H1 (cell line): ENCODE results near the gene BTD. TPM values are rescaled to one million over a fixed set of nuclear protein-coding genes. Genes with fewer than 3 reads are reported as not detected.

Source experiments
- CTCF ChIA-PET: fragments of 300-600 bp; sonication (Branson Sonifier 250); formaldehyde crosslinking; loops from one replicate; lab custom pipeline; 2021; ENCODE audit not compliant: partially characterized antibody; lab: Charles Lee
- POLR2A ChIA-PET: fragments of 300-600 bp; sonication (Branson Sonifier 250); formaldehyde crosslinking; loops from one replicate; lab custom pipeline; 2021; ENCODE audit warnings: inconsistent platforms; ENCODE audit not compliant: partially characterized antibody; lab: Charles Lee
- DNase-seq, 2 experiments: peaks; one replicate each; pipeline versions ENCODE4 v3.0.0 to v3.0.0-alpha.2; 2010 to 2022; ENCODE audit warnings: low spot score in 2 of 2, low read depth in 1 of 2, mixed read lengths in 1 of 2
- FAIRE-seq: peaks from 2 replicates; lab custom pipeline; 2011; peaks lifted over from hg19 to GRCh38; lab: Jason Lieb, UNC
- H2AFZ ChIP-seq: 2 replicates; pipeline ENCODE4 v1.8.1; 2012; ENCODE audit warnings: low read length, inconsistent platforms
- H2AK5ac ChIP-seq: 2 replicates; pipeline ENCODE4 v1.6.1; 2013; ENCODE audit warnings: low read depth, low read length
- H2BK120ac ChIP-seq: replicated peaks from 2 replicates; pipeline ENCODE3; 2013; ENCODE audit warnings: low read depth, low read length, inconsistent platforms
- H2BK12ac ChIP-seq: 2 replicates; pipeline ENCODE4 v1.6.1; 2013; ENCODE audit warnings: low read depth, low read length
- H2BK15ac ChIP-seq: 2 replicates; pipeline ENCODE4 v1.6.1; 2013; ENCODE audit warnings: low read length
- H2BK20ac ChIP-seq: 2 replicates; pipeline ENCODE4 v1.6.1; 2013; ENCODE audit warnings: low read length
- H2BK5ac ChIP-seq: 2 replicates; pipeline ENCODE4 v1.6.1; 2013; ENCODE audit warnings: low read depth, low read length
- H3K14ac ChIP-seq: 2 replicates; pipeline ENCODE4 v1.6.1; 2013; ENCODE audit warnings: inconsistent platforms; ENCODE audit not compliant: insufficient read length
- H3K18ac ChIP-seq: 2 replicates; pipeline ENCODE4 v1.6.1; 2013; ENCODE audit warnings: low read length; ENCODE audit errors: extremely low read depth
- H3K23ac ChIP-seq: 2 replicates; pipeline ENCODE4 v1.6.1; 2013; ENCODE audit warnings: inconsistent platforms; ENCODE audit not compliant: insufficient read length
- H3K23me2 ChIP-seq: 2 replicates; pipeline ENCODE4 v1.6.1; 2013; ENCODE audit warnings: low read depth, low read length
- H3K27ac ChIP-seq: 2 replicates; pipeline ENCODE4 v1.6.1; 2011; ENCODE audit warnings: low read depth, low read length, inconsistent platforms
- H3K27me3 ChIP-seq, 4 experiments: replicated peaks in 1 of 4; 1 replicate in 1 of 4; 2 replicates in 3 of 4; pipeline versions ENCODE4 v1.6.1 to v1.8.1; 2011 to 2013; ENCODE audit warnings: low read length in 3 of 4, mild to moderate bottlenecking in 3 of 4, inconsistent platforms in 2 of 4, mixed read lengths in 2 of 4, moderate library complexity in 1 of 4; ENCODE audit not compliant: control insufficient read depth in 3 of 4, insufficient read depth in 3 of 4; ENCODE audit errors: extremely low read depth in 1 of 4
- H3K36me3 ChIP-seq, 4 experiments: 2 replicates each; pipeline versions ENCODE4 v1.6.1 to v1.8.1; 2011 to 2013; ENCODE audit warnings: mild to moderate bottlenecking in 4 of 4, low read length in 3 of 4, moderate library complexity in 2 of 4, control low read depth in 1 of 4, inconsistent platforms in 1 of 4; ENCODE audit not compliant: insufficient read depth in 4 of 4, control insufficient read depth in 2 of 4
- H3K4ac ChIP-seq: replicated peaks from 2 replicates; pipeline ENCODE3; 2013; ENCODE audit warnings: low read length, low read depth, mixed read lengths, inconsistent platforms; ENCODE audit not compliant: insufficient read length
- H3K4me1 ChIP-seq, 4 experiments: replicated peaks in 1 of 4; 1 replicate in 1 of 4; 2 replicates in 3 of 4; pipeline versions ENCODE4 v1.6.1 to v1.8.1; 2011 to 2013; ENCODE audit warnings: low read length in 3 of 4, inconsistent platforms in 2 of 4, mixed read lengths in 1 of 4; ENCODE audit not compliant: insufficient read depth in 4 of 4, control insufficient read depth in 3 of 4
- H3K4me2 ChIP-seq, 2 experiments: 2 replicates each; pipeline versions ENCODE4 v1.6.1 to v1.8.1; 2011 to 2013; ENCODE audit warnings: low read depth in 2 of 2, low read length in 2 of 2, control low read depth in 1 of 2, inconsistent platforms in 1 of 2, mild to moderate bottlenecking in 1 of 2; ENCODE audit not compliant: insufficient read depth in 1 of 2
- H3K4me3 ChIP-seq, 4 experiments: fragments of 200-600, 300-600 bp in 1 of 4; sonication (generic), shearing (Covaris generic), sonication (Bioruptor Twin) in 1 of 4; 2 replicates each; pipeline versions ENCODE4 v1.5.1 to v1.8.1; 2011 to 2016; ENCODE audit warnings: low read length in 4 of 4, low read depth in 3 of 4, control low read depth in 2 of 4, inconsistent platforms in 2 of 4, mild to moderate bottlenecking in 2 of 4, mixed read lengths in 1 of 4, moderate library complexity in 1 of 4; ENCODE audit not compliant: insufficient read depth in 2 of 4; ENCODE audit errors: extremely low read depth in 1 of 4
- H3K56ac ChIP-seq: replicated peaks from 2 replicates; pipeline ENCODE3; 2013; ENCODE audit warnings: low read depth, mild to moderate bottlenecking, mixed read lengths, low read length, inconsistent platforms; ENCODE audit not compliant: insufficient read length
- H3K79me1 ChIP-seq: 2 replicates; pipeline ENCODE4 v1.6.1; 2013; ENCODE audit warnings: low read depth, low read length, control low read depth
- H3K79me2 ChIP-seq, 2 experiments: 2 replicates each; pipeline versions ENCODE4 v1.6.1 to v1.8.1; 2012 to 2013; ENCODE audit warnings: low read length in 2 of 2, mild to moderate bottlenecking in 2 of 2, inconsistent platforms in 1 of 2; ENCODE audit not compliant: insufficient read depth in 2 of 2, control insufficient read depth in 1 of 2
- H3K9ac ChIP-seq, 4 experiments: replicated peaks in 1 of 4; 1 replicate in 1 of 4; 2 replicates in 3 of 4; pipeline versions ENCODE4 v1.6.1 to v1.8.1; 2011 to 2013; ENCODE audit warnings: low read depth in 3 of 4, low read length in 3 of 4, control low read depth in 2 of 4, mild to moderate bottlenecking in 2 of 4, moderate library complexity in 2 of 4, inconsistent platforms in 1 of 4; ENCODE audit errors: extremely low read depth in 1 of 4
- H3K9me3 ChIP-seq, 2 experiments: 2 replicates each; pipeline versions ENCODE4 v1.6.1 to v1.8.1; 2012 to 2013; ENCODE audit warnings: mild to moderate bottlenecking in 2 of 2, moderate library complexity in 2 of 2, control low read depth in 1 of 2, inconsistent platforms in 1 of 2, low read depth in 1 of 2, low read length in 1 of 2, mixed read lengths in 1 of 2; ENCODE audit not compliant: insufficient read depth in 2 of 2
- H4K20me1 ChIP-seq, 2 experiments: replicated peaks in 1 of 2; 2 replicates each; pipeline versions ENCODE3 to v1.8.1; 2011 to 2013; ENCODE audit warnings: inconsistent platforms in 2 of 2, low read length in 2 of 2, mild to moderate bottlenecking in 1 of 2; ENCODE audit not compliant: insufficient read depth in 2 of 2, control insufficient read depth in 1 of 2
- H4K5ac ChIP-seq: 2 replicates; pipeline ENCODE4 v1.6.1; 2013; ENCODE audit warnings: low read length, low read depth, mixed read lengths, inconsistent platforms; ENCODE audit not compliant: insufficient read length
- H4K8ac ChIP-seq: 2 replicates; pipeline ENCODE4 v1.8.0; 2013; ENCODE audit warnings: mild to moderate bottlenecking, moderate library complexity, low read length, inconsistent platforms; ENCODE audit not compliant: insufficient read depth; ENCODE audit errors: extremely low read depth
- H4K91ac ChIP-seq: replicated peaks from 2 replicates; pipeline ENCODE3; 2013; ENCODE audit warnings: low read length, mixed read lengths, inconsistent platforms; ENCODE audit not compliant: insufficient read length
- KDM4A ChIP-seq: IDR thresholded peaks from one replicate; pipeline ENCODE4 v1.7.1; 2012; ENCODE audit warnings: low read depth, mild to moderate bottlenecking, moderate library complexity, low read length, inconsistent platforms; ENCODE audit not compliant: severe bottlenecking
- SIN3A ChIP-seq, 2 experiments: IDR thresholded peaks in 1 of 2; conservative IDR thresholded peaks in 1 of 2; 2 replicates each; pipeline ENCODE4 v1.6.1; 2011 to 2012; ENCODE audit warnings: low read length in 2 of 2, improper control_type of control experiment in 1 of 2, low read depth in 1 of 2, mild to moderate bottlenecking in 1 of 2
- WGBS, 2 experiments: shearing (Covaris generic) in 1 of 2; methylation state at CpG; one replicate each; pipeline versions ENCODE4 v1.1.6 to v1.1.7; 2013 to 2015; ENCODE audit warnings: low lambda C conversion rate in 2 of 2, mixed read lengths in 2 of 2, inconsistent platforms in 1 of 2, low coverage in 1 of 2, missing lambda C conversion rate in 1 of 2; ENCODE audit not compliant: insufficient replicate concordance in 2 of 2, insufficient coverage in 1 of 2, insufficient read length in 1 of 2; ENCODE audit errors: extremely low coverage in 1 of 2, missing lambda C conversion rate in 1 of 2; 5-methylcytosine and 5-hydroxymethylcytosine counted together
- polyA plus RNA-seq, 7 experiments: library from polyadenylated mRNA; depleted of rRNA in 3 of 7; stranded (reverse) in 5 of 7; unstranded in 2 of 7; fragments of >200 nt in 5 of 7; fragments of 200-250 nt in 2 of 7; gene quantifications; 1 replicate in 5 of 7; 2 replicates in 1 of 7; 4 replicates in 1 of 7; pipeline versions ENCODE4 v1.2.1 to v1.2.3, GENCODE V29; 2011 to 2013; ENCODE audit warnings: missing spikeins in 2 of 7, mixed read lengths in 2 of 7
- total RNA-seq: library from RNA; stranded (reverse); fragmentation: NEBNext Ultra II Directional; extraction: Animal tissue kit (Norgen Biotek cat#: 25700); gene quantifications from 2 replicates; pipeline ENCODE4 v1.2.1, GENCODE V29; 2021
- TF ChIP-seq, protein P1 (sequence below): IDR thresholded peaks from 2 replicates; pipeline ENCODE4 v1.6.1; 2011; ENCODE audit warnings: low read length, improper control_type of control experiment

BTD gene
- total and polyA plus RNA-seq, 2 of the 8 experiments (the other 6 are each of a cell fraction or from before 2014, with no cell fraction given) = 21.8 to 36.7 TPM

DNA sequence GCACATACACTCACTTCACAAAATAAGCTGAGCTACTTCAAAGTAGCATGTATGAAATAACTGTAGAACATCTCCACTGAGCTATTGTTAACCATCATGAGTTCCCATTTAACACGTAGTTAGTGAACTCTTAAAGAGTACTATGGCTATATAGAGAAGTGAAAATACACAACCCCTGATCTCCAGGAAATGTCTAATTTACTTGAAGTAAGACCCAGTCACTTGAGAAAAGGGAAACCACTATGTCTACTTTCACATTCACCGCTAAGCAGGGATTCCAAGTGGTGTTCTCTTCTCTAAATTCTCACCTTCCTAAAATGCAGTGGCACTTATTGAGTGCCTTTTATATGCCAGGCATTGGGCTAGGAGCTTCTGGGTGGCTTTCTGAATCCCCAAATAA is 45.0 kb upstream of the BTD start:
- H2BK120ac ChIP-seq = no peak overlapping the region
- H2BK5ac ChIP-seq = no peak overlapping the region
- no peak overlapping the region for H2AFZ ChIP-seq
- no peak overlapping the region for H2BK12ac ChIP-seq
- POLR2A ChIA-PET = interaction anchor here (0.6 to 1.7 kb wide), 4 partner anchors 10 to 252 kb away, joined by 3 to 6 read pairs (median 4); no protein-coding TSS in a partner anchor
- H4K5ac ChIP-seq = no peak overlapping the region
- no peak overlapping the region for H2BK15ac ChIP-seq
- no peak overlapping the region for H2AK5ac ChIP-seq
- peaks cover 0 to 9% (median 3%) of the 10 kb centered on the region in 4 experiments; a peak in 4 of 8 replicates for H3K36me3 ChIP-seq
- no peak overlapping the region for H3K4me2 ChIP-seq
- WGBS, 2 experiments = 94% methylated on average over 2 of the region's 2 CpGs; no CpG with 5 or more reads in 1 of the 2 experiments
- no peak overlapping the region for H4K8ac ChIP-seq
- H3K27me3 ChIP-seq = no peaks in the 10 kb centered on the region
- DNase-seq (no peak), FAIRE-seq (no peak)
- H3K27ac ChIP-seq = no peak overlapping the region
- H3K14ac ChIP-seq = no peak overlapping the region
- H3K9ac ChIP-seq = no peak overlapping the region
- H3K56ac ChIP-seq = no peak overlapping the region
- no peak overlapping the region for H3K4me3 ChIP-seq
- H3K79me2 ChIP-seq = no peaks in the 10 kb centered on the region
- H4K91ac ChIP-seq = no peak overlapping the region
- no peak overlapping the region for H3K23ac ChIP-seq
- H4K20me1 ChIP-seq = peaks cover 0 to 2% of the 10 kb centered on the region in 2 experiments
- H3K4me1 ChIP-seq = no peaks in the 10 kb centered on the region
- no peaks in the 10 kb centered on the region for H3K23me2 ChIP-seq
- CTCF ChIA-PET = interaction anchor here (0.7 to 2.8 kb wide), 25 partner anchors 9 to 533 kb away, joined by 3 to 18 read pairs (median 3); no protein-coding TSS in a partner anchor
- H3K9me3 ChIP-seq = no peaks in the 10 kb centered on the region
- H3K18ac ChIP-seq = no peak overlapping the region
- no peak overlapping the region for H3K4ac ChIP-seq
- H3K79me1 ChIP-seq = no peaks in the 10 kb centered on the region
- H2BK20ac ChIP-seq = no peak overlapping the region
- TF ChIP-seq, protein P1, sequence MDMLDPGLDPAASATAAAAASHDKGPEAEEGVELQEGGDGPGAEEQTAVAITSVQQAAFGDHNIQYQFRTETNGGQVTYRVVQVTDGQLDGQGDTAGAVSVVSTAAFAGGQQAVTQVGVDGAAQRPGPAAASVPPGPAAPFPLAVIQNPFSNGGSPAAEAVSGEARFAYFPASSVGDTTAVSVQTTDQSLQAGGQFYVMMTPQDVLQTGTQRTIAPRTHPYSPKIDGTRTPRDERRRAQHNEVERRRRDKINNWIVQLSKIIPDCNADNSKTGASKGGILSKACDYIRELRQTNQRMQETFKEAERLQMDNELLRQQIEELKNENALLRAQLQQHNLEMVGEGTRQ = no peak
- TF ChIP-seq SIN3A (conservative IDR thresholded peaks at IDR 0.05 in 1 of 2, IDR thresholded peaks at IDR 0.05 in 1 of 2; ENCODE audit: low read depth in 1 of 2, low read length in 2 of 2) = no peak
- no peak for TF ChIP-seq KDM4A
